GM12878 (cell line): ENCODE results near the gene ZGLP1. TPM values are rescaled to one million over a fixed set of nuclear protein-coding genes. Genes with fewer than 3 reads are reported as not detected.
A peak's percentile ranks its signal among the peaks of the same experiment; 100 is the strongest.

Experiments
- ATAC-seq: fragments of 200-7000 bp; cut with Tn5 transposase; 3 replicates; pipeline ENCODE4 v1.9.1; 2020; ENCODE audit warnings: mild to moderate bottlenecking, moderate library complexity
- BruUV-seq: library from RNA; stranded (reverse); fragments of 400-500 nt; replicated peaks from 2 replicates; lab custom pipeline; 2021; lab: Mats Ljungman, UMichigan
- CTCF ChIA-PET: fragments of 300-600 bp; sonication (Branson Sonifier 250); formaldehyde crosslinking; extraction: SDS; loops from one replicate; lab custom pipeline; 2021; ENCODE audit warnings: inconsistent platforms; lab: Yijun Ruan, JAX
- POLR2A ChIA-PET: fragments of 350-600 bp; formaldehyde crosslinking; extraction: SDS; loops from one replicate; lab custom pipeline; 2021; ENCODE audit warnings: inconsistent platforms; lab: Charles Lee
- RAD21 ChIA-PET: fragments of 300-600 bp; sonication (Branson Sonifier 250); formaldehyde crosslinking; loops from one replicate; lab custom pipeline; 2023; ENCODE audit warnings: antibody characterized with exemption; ENCODE audit not compliant: unreplicated experiment; lab: Charles Lee
- SMC1A ChIA-PET: fragments of 300-600 bp; sonication (Branson Sonifier 250); formaldehyde crosslinking; loops from one replicate; lab custom pipeline; 2023; ENCODE audit not compliant: unreplicated experiment, uncharacterized antibody; lab: Charles Lee
- DNase-seq: peaks from one replicate; pipeline ENCODE4 v3.0.0-alpha.2; 2011; ENCODE audit warnings: low read depth, low spot score
- FAIRE-seq: peaks from 3 replicates; lab custom pipeline; 2011; peaks lifted over from hg19 to GRCh38; lab: Jason Lieb, UNC
- H2AFZ ChIP-seq: 2 replicates; pipeline ENCODE4 v1.6.0; 2011; ENCODE audit warnings: low read depth, low read length, control low read depth; ENCODE audit not compliant: control insufficient read depth
- H3K27ac ChIP-seq: 2 replicates; pipeline ENCODE4 v1.5.1; 2011; ENCODE audit warnings: control low read depth; ENCODE audit not compliant: control insufficient read depth, insufficient read depth
- H3K27me3 ChIP-seq, 2 experiments: replicated peaks in 1 of 2; 2 replicates each; pipeline versions ENCODE4 v1.6.0 to v1.6.1; 2011; ENCODE audit warnings: low read length in 1 of 2; ENCODE audit not compliant: control insufficient read depth in 2 of 2, insufficient read depth in 2 of 2
- H3K36me3 ChIP-seq, 2 experiments: 2 replicates each; pipeline ENCODE4 v1.5.1; 2011; ENCODE audit warnings: low read length in 1 of 2; ENCODE audit not compliant: control insufficient read depth in 2 of 2, insufficient read depth in 2 of 2
- H3K4me1 ChIP-seq: 2 replicates; pipeline ENCODE4 v1.6.1; 2011; ENCODE audit warnings: mild to moderate bottlenecking, low read length, moderate library complexity, mixed read lengths; ENCODE audit not compliant: control insufficient read depth, insufficient read depth
- H3K4me2 ChIP-seq: 2 replicates; pipeline ENCODE4 v1.6.0; 2011; ENCODE audit warnings: control low read depth; ENCODE audit not compliant: control insufficient read depth, insufficient read depth
- H3K4me3 ChIP-seq: fragments of 200-600 bp; sonication (generic); 2 replicates; pipeline ENCODE4 v1.5.1; 2016
- H3K79me2 ChIP-seq: 2 replicates; pipeline ENCODE4 v1.6.0; 2011; ENCODE audit warnings: low read length; ENCODE audit not compliant: control insufficient read depth, insufficient read depth
- H3K9ac ChIP-seq: 2 replicates; pipeline ENCODE4 v1.8.0; 2011; ENCODE audit warnings: low read length, control low read depth, mixed read lengths; ENCODE audit not compliant: control insufficient read depth, insufficient read depth
- H3K9me3 ChIP-seq: replicated peaks from 3 replicates; pipeline ENCODE4 v1.5.1; 2011; ENCODE audit warnings: mild to moderate bottlenecking, low read length; ENCODE audit not compliant: control insufficient read depth, insufficient read depth
- H4K20me1 ChIP-seq: 2 replicates; pipeline ENCODE4 v1.6.0; 2011; ENCODE audit not compliant: control insufficient read depth, insufficient read depth
- CHD4 ChIP-seq: fragments of 200-600 bp; sonication (generic); IDR thresholded peaks from 2 replicates; pipeline ENCODE4 v1.6.1; 2016; ENCODE audit warnings: mild to moderate bottlenecking
- HCFC1 ChIP-seq: fragments of 150-350 bp; IDR thresholded peaks from 2 replicates; pipeline ENCODE4 v1.6.1; 2014; ENCODE audit warnings: low read length
- NR2C1 ChIP-seq: fragments of 450-650 bp; IDR thresholded peaks from 2 replicates; pipeline ENCODE4 v1.6.1; 2017; ENCODE audit warnings: antibody characterized with exemption, mild to moderate bottlenecking, moderate library complexity
- NR2C2 ChIP-seq: IDR thresholded peaks from 2 replicates; pipeline ENCODE4 v1.6.1; 2011; ENCODE audit warnings: borderline replicate concordance, low read depth; ENCODE audit not compliant: control insufficient read depth, insufficient read length
- NR2F1 ChIP-seq: fragments of 450-650 bp; conservative IDR thresholded peaks from 2 replicates; pipeline ENCODE4 v1.6.1; 2017; ENCODE audit warnings: mild to moderate bottlenecking
- WRNIP1 ChIP-seq: IDR thresholded peaks from 2 replicates; pipeline ENCODE4 v1.6.1; 2011; ENCODE audit warnings: low read depth, low read length, improper control_type of control experiment, borderline replicate concordance
- WGBS: methylation state at CpG from one replicate; pipeline ENCODE4 v1.1.6; 2016; ENCODE audit warnings: low lambda C conversion rate; ENCODE audit not compliant: insufficient replicate concordance, insufficient coverage; ENCODE audit errors: missing lambda C conversion rate; 5-methylcytosine and 5-hydroxymethylcytosine counted together
- in situ Hi-C: fragments of 300-500 bp; cut with MboI; formaldehyde crosslinking; loops from 9 replicates; pipeline ENCODE4 v1.14.3; 2018; ENCODE audit warnings: mixed read lengths
- intact Hi-C: fragments of 100-400 bp; cut with micrococcal nuclease; formaldehyde crosslinking; loops from one replicate; pipeline ENCODE4 v1.14.2; 2022; ENCODE audit not compliant: unreplicated experiment
- polyA plus RNA-seq, 11 experiments: library from polyadenylated mRNA; depleted of rRNA in 4 of 11; unstranded in 6 of 11; stranded (reverse) in 5 of 11; fragments of >200 nt; fragmentation: Nextera tagmentation in 4 of 11; fragmentation: Illumina TruSeq in 1 of 11; extraction: Ambion mirVana in 4 of 11; extraction: Trizol in 1 of 11; gene quantifications; 1 replicate in 1 of 11; 2 replicates in 10 of 11; pipeline versions ENCODE4 v1.2.1 to v1.2.3, GENCODE V29; 2011 to 2016; ENCODE audit warnings: inconsistent platforms in 2 of 11, missing spikeins in 2 of 11, low read depth in 1 of 11
- total RNA-seq, 4 experiments: library from RNA; depleted of rRNA in 3 of 4; stranded (reverse); fragments of >200 nt in 3 of 4; fragmentation: Illumina TruSeq in 1 of 4; extraction: Trizol in 1 of 4; gene quantifications; 2 replicates each; pipeline versions ENCODE4 v1.2.1 to v1.2.3, GENCODE V29; 2013 to 2021
- TF ChIP-seq, protein P1 (sequence below): IDR thresholded peaks from 2 replicates; pipeline ENCODE4 v1.6.1; 2012; ENCODE audit warnings: low read length, inconsistent platforms
- TF ChIP-seq, protein P2 (sequence below): fragments of 450-650 bp; IDR thresholded peaks from 2 replicates; pipeline ENCODE4 v1.6.1; 2016; ENCODE audit warnings: mild to moderate bottlenecking, moderate library complexity, borderline replicate concordance

The ZGLP1 gene
- total and polyA plus RNA-seq, 10 of the 15 experiments (the other 5 are each of a cell fraction or from before 2014, with no cell fraction given): 0.29 to 5.6 (median 1.3) TPM

DNA sequence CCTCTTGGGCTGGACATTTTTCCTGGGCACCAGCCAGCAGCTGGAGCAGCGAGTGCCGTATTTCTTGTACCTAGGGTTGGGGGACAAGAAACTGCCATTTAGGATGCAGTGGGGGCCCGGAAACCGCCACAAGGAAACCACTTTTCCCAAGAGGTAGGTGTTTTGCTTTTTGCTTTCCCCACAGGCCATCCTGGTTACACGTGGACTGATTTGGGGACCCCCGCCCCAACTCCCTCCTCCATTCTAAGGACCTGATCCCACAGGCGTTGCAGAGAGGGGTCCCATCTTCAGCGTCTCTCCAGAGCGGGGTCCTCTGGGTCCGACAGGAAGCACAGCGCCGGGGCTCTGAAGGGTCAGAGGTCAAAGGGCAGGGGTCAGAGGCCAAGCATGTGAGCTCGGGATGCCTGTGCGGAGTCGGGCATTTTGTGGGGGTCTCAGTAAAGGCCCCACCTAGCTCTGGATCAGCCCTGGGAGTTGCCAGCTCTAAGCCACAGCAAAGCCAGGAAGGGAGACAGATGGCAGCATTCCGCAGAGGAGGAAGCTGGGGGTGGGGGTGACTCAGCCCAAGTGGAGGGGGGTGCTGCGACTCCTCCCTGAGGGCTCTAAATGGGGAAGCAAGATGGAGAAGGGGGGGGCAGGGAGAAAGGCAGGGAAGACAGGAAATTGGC lies 4.3 kb downstream of the ZGLP1 start:
- H2AFZ ChIP-seq: no peak overlapping the region
- POLR2A ChIA-PET: no interaction called here

More for the DNA sequence above, 4.3 kb downstream of the ZGLP1 start:
- no TSS peak for BruUV-seq
- H3K27me3 ChIP-seq: no peaks in the 10 kb centered on the region
- H4K20me1 ChIP-seq: no peaks in the 10 kb centered on the region
- no peak overlapping the region for H3K9ac ChIP-seq
- no peaks in the 10 kb centered on the region for H3K79me2 ChIP-seq
- intact Hi-C loops: no loop called here
- H3K27ac ChIP-seq: no peak overlapping the region
- TF ChIP-seq NR2C2 (peak; percentile 41), HCFC1 (no peak), WRNIP1 (no peak), NR2F1 (peak; percentile 53), NR2C1 (peak; percentile 74), CHD4 (no peak)
- TF ChIP-seq, protein P1, sequence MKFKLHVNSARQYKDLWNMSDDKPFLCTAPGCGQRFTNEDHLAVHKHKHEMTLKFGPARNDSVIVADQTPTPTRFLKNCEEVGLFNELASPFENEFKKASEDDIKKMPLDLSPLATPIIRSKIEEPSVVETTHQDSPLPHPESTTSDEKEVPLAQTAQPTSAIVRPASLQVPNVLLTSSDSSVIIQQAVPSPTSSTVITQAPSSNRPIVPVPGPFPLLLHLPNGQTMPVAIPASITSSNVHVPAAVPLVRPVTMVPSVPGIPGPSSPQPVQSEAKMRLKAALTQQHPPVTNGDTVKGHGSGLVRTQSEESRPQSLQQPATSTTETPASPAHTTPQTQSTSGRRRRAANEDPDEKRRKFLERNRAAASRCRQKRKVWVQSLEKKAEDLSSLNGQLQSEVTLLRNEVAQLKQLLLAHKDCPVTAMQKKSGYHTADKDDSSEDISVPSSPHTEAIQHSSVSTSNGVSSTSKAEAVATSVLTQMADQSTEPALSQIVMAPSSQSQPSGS: no peak
- TF ChIP-seq, protein P2, sequence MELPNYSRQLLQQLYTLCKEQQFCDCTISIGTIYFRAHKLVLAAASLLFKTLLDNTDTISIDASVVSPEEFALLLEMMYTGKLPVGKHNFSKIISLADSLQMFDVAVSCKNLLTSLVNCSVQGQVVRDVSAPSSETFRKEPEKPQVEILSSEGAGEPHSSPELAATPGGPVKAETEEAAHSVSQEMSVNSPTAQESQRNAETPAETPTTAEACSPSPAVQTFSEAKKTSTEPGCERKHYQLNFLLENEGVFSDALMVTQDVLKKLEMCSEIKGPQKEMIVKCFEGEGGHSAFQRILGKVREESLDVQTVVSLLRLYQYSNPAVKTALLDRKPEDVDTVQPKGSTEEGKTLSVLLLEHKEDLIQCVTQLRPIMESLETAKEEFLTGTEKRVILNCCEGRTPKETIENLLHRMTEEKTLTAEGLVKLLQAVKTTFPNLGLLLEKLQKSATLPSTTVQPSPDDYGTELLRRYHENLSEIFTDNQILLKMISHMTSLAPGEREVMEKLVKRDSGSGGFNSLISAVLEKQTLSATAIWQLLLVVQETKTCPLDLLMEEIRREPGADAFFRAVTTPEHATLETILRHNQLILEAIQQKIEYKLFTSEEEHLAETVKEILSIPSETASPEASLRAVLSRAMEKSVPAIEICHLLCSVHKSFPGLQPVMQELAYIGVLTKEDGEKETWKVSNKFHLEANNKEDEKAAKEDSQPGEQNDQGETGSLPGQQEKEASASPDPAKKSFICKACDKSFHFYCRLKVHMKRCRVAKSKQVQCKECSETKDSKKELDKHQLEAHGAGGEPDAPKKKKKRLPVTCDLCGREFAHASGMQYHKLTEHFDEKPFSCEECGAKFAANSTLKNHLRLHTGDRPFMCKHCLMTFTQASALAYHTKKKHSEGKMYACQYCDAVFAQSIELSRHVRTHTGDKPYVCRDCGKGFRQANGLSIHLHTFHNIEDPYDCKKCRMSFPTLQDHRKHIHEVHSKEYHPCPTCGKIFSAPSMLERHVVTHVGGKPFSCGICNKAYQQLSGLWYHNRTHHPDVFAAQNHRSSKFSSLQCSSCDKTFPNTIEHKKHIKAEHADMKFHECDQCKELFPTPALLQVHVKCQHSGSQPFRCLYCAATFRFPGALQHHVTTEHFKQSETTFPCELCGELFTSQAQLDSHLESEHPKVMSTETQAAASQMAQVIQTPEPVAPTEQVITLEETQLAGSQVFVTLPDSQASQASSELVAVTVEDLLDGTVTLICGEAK: no peak
- TF ChIP-seq, all 136 proteins: peak for 3
- H3K4me3 ChIP-seq: no peak overlapping the region
- H3K4me1 ChIP-seq: no peaks in the 10 kb centered on the region
- DNase-seq: no peak
- no peak for ATAC-seq
- FAIRE-seq: no peak
- ChIA-PET RAD21 (no interaction called here), CTCF (no interaction called here), SMC1A (no interaction called here)
- WGBS: 68% methylated on average over 17 of the region's 17 CpGs
- in situ Hi-C loops: no loop called here
- H3K9me3 ChIP-seq: no peaks in the 10 kb centered on the region
- no peaks in the 10 kb centered on the region for H3K36me3 ChIP-seq
- H3K4me2 ChIP-seq: no peak overlapping the region
